Activated naive CD8-positive, alpha-beta T cell treated with anti-CD3 and anti-CD28 coated beads, Interleukin-2, amount 50 U/mL, for 24 hours (primary cell): Measurements from ENCODE around the gene MRPL52.

Experiments
- ATAC-seq: fragments of 150-1000 bp; cut with Tn5 transposase; one replicate; pipeline ENCODE4 v1.10.0; 2021
- DNase-seq: peaks from one replicate; pipeline ENCODE4 v3.0.0; 2021
- H3K27ac Mint-ChIP-seq: one replicate; pipeline ENCODE4 v1.8.0; 2021; ENCODE audit warnings: mild to moderate bottlenecking, mixed read lengths
- H3K27me3 Mint-ChIP-seq: one replicate; pipeline ENCODE4 v1.8.0; 2021; ENCODE audit warnings: mixed read lengths
- H3K36me3 Mint-ChIP-seq: one replicate; pipeline ENCODE4 v1.8.0; 2021; ENCODE audit warnings: low read depth, mixed read lengths
- H3K4me1 Mint-ChIP-seq: one replicate; pipeline ENCODE4 v1.8.0; 2021; ENCODE audit warnings: mixed read lengths
- H3K4me3 Mint-ChIP-seq: one replicate; pipeline ENCODE4 v1.8.0; 2021; ENCODE audit warnings: mild to moderate bottlenecking, moderate library complexity, mixed read lengths
- H3K9me3 Mint-ChIP-seq: one replicate; pipeline ENCODE4 v1.8.0; 2021; ENCODE audit warnings: mixed read lengths

The MRPL52 gene

DNA sequence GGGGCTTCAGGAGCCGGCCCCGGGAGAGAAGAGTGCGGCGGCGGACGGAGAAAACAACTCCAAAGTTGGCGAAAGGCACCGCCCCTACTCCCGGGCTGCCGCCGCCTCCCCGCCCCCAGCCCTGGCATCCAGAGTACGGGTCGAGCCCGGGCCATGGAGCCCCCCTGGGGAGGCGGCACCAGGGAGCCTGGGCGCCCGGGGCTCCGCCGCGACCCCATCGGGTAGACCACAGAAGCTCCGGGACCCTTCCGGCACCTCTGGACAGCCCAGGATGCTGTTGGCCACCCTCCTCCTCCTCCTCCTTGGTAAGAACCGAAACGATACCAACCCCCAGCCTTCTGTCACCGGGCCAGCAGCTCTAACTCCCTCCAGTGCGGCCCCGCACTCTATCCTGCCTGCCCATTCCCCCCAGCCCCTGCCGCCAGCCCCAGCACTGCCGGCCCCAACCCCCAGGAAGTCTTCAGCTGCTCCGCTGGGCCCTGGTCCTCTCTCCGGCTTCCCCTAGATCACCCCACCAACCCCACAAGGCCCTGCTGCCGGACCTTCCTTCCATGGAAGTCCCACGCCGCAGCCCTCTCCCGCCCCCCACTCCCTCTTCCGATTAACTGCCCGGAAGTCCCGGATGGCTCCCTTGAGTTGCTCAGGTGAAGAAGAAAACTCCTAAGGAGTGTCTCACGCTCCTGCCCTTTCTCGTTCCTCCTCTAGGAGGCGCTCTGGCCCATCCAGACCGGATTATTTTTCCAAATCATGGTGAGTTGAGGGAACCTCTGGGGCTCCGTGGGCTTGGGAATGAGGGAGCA, 42.5 kb downstream of the MRPL52 start:
- peaks cover 6% of the 10 kb centered on the region for H3K36me3 Mint-ChIP-seq
- H3K4me3 Mint-ChIP-seq: peak overlapping the region; percentile 90
- DNase-seq (peak; percentile 79), ATAC-seq (peak; percentile 25)
- H3K27me3 Mint-ChIP-seq: no peaks in the 10 kb centered on the region
- peaks cover 29% of the 10 kb centered on the region for H3K4me1 Mint-ChIP-seq
- H3K27ac Mint-ChIP-seq: peak overlapping the region; percentile 85
- no peaks in the 10 kb centered on the region for H3K9me3 Mint-ChIP-seq

DNA sequence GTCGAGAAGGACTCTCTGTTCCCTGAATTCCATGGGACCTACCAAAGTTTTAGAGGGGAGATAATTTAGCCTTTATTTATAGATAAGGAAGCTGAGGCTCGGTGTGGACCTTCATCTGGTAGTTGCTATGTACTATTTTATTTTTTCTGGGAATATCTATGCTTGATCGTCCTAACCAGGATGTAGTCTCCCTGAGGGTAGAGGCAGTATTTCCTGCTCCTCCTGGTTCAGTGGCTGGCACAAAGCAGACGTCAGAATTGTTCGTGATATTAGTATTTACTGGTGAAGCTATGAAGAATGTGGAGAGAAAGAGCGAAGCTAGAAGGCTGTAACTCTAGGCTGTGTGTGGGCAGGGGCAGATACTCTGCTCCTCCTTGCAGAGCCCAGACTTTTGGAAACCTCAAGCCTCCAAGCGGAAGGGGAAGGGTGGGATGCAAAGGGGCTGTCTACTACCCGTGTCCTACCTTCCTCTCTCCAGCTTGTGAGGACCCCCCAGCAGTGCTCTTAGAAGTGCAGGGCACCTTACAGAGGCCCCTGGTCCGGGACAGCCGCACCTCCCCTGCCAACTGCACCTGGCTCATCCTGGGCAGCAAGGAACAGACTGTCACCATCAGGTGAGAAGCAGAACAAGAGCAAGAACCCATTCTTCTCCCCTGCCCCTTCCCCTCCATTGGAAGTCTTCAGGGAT, 43.3 kb downstream of the MRPL52 start:
- H3K36me3 Mint-ChIP-seq: peaks cover 6% of the 10 kb centered on the region
- ATAC-seq (no peak), DNase-seq (no peak)
- no peaks in the 10 kb centered on the region for H3K9me3 Mint-ChIP-seq
- H3K27me3 Mint-ChIP-seq: no peaks in the 10 kb centered on the region
- peaks cover 29% of the 10 kb centered on the region for H3K4me1 Mint-ChIP-seq
- H3K4me3 Mint-ChIP-seq: peak overlapping the region; percentile 90
- H3K27ac Mint-ChIP-seq: peak overlapping the region; percentile 85

DNA sequence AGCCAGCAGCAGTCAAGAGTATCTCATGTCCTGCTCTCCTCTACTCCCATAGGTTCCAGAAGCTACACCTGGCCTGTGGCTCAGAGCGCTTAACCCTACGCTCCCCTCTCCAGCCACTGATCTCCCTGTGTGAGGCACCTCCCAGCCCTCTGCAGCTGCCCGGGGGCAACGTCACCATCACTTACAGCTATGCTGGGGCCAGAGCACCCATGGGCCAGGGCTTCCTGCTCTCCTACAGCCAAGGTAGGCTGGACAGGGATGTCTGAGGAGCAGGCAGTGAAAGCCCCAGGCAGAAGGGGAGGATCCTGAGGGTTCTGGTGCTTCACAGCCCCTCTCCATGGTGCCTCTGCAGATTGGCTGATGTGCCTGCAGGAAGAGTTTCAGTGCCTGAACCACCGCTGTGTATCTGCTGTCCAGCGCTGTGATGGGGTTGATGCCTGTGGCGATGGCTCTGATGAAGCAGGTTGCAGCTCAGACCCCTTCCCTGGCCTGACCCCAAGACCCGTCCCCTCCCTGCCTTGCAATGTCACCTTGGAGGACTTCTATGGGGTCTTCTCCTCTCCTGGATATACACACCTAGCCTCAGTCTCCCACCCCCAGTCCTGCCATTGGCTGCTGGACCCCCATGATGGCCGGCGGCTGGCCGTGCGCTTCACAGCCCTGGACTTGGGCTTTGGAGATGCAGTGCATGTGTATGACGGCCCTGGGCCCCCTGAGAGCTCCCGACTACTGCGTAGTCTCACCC, 45.5 kb downstream of the MRPL52 start:
- Mint-ChIP-seq H3K36me3 (peaks cover 6% of the 10 kb centered on the region), H3K27me3 (no peaks in the 10 kb centered on the region), H3K27ac (no peak overlapping the region), H3K4me1 (peaks cover 24% of the 10 kb centered on the region), H3K9me3 (no peaks in the 10 kb centered on the region), H3K4me3 (no peak overlapping the region)
- DNase-seq: no peak
- no peak for ATAC-seq

DNA sequence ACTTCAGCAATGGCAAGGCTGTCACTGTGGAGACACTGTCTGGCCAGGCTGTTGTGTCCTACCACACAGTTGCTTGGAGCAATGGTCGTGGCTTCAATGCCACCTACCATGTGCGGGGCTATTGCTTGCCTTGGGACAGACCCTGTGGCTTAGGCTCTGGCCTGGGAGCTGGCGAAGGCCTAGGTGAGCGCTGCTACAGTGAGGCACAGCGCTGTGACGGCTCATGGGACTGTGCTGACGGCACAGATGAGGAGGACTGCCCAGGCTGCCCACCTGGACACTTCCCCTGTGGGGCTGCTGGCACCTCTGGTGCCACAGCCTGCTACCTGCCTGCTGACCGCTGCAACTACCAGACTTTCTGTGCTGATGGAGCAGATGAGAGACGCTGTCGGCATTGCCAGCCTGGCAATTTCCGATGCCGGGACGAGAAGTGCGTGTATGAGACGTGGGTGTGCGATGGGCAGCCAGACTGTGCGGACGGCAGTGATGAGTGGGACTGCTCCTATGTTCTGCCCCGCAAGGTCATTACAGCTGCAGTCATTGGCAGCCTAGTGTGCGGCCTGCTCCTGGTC, 46.1 kb downstream of the MRPL52 start:
- Mint-ChIP-seq H3K4me3 (no peak overlapping the region), H3K4me1 (peaks cover 18% of the 10 kb centered on the region)

DNA sequence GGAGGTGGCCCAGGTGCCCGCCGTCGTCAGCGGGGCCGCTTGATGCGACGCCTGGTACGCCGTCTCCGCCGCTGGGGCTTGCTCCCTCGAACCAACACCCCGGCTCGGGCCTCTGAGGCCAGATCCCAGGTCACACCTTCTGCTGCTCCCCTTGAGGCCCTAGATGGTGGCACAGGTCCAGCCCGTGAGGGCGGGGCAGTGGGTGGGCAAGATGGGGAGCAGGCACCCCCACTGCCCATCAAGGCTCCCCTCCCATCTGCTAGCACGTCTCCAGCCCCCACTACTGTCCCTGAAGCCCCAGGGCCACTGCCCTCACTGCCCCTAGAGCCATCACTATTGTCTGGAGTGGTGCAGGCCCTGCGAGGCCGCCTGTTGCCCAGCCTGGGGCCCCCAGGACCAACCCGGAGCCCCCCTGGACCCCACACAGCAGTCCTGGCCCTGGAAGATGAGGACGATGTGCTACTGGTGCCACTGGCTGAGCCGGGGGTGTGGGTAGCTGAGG, 47.4 kb downstream of the MRPL52 start:
- H3K27me3 Mint-ChIP-seq: no peaks in the 10 kb centered on the region
- H3K4me1 Mint-ChIP-seq: peaks cover 15% of the 10 kb centered on the region
- peaks cover 6% of the 10 kb centered on the region for H3K36me3 Mint-ChIP-seq
- H3K27ac Mint-ChIP-seq: no peak overlapping the region
- H3K9me3 Mint-ChIP-seq: no peaks in the 10 kb centered on the region
- no peak for ATAC-seq
- H3K4me3 Mint-ChIP-seq: no peak overlapping the region
- DNase-seq: no peak

More for the DNA sequence above, 46.1 kb downstream of the MRPL52 start:
- ATAC-seq (no peak), DNase-seq (no peak)
- peaks cover 6% of the 10 kb centered on the region for H3K36me3 Mint-ChIP-seq
- no peaks in the 10 kb centered on the region for H3K9me3 Mint-ChIP-seq
- H3K27me3 Mint-ChIP-seq: no peaks in the 10 kb centered on the region
- no peak overlapping the region for H3K27ac Mint-ChIP-seq

DNA sequence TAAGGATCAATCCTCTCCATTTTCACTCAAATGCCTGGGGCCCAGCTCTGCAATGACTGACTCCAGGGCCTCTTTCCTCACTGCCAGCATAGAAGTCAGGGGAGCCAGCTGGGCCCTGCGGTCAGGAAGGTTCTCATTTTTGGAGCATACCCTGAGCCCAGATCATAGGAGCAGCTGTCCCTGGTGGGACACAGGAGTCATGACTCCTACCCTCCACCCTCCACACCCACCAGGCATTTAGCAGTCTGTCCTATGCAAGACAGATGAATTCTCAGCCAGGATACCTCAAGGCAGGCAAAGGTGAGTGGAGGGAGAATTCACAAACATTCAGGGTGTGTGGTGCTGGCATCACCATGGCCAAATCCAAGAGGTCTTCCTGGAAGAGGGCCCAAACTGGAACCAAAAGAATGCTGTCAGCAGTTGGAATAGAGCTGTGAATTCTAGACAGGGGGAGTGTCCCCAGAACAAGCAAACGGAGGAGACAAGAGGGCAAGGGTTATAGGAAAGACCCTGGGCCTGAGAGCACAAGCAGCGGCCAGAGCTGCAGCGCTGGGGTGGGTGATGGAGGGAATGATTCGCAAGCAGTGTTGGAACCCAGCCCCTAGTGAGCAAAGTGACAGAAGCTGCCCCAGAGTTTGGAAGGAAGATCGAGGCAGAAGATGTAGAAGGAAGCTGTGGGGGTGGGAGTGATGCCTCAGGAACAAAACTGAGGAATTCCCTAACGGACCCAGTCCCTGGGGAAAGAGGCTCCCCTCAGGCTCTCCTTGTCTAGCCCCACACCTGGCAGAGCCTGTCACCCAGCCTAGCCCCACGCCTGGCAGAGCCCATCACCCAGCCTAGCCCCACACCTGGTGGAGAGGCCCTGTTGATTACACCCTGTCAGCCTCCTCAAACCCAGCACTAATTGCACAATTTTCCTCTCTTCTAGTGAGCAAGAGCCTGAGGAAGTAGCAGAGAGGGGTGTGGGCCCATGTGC, 48.9 kb downstream of the MRPL52 start:
- Mint-ChIP-seq H3K4me1 (peaks cover 14% of the 10 kb centered on the region), H3K9me3 (no peaks in the 10 kb centered on the region), H3K27ac (no peak overlapping the region), H3K36me3 (peaks cover 5% of the 10 kb centered on the region), H3K27me3 (no peaks in the 10 kb centered on the region), H3K4me3 (no peak overlapping the region)
- DNase-seq: no peak
- ATAC-seq: no peak

DNA sequence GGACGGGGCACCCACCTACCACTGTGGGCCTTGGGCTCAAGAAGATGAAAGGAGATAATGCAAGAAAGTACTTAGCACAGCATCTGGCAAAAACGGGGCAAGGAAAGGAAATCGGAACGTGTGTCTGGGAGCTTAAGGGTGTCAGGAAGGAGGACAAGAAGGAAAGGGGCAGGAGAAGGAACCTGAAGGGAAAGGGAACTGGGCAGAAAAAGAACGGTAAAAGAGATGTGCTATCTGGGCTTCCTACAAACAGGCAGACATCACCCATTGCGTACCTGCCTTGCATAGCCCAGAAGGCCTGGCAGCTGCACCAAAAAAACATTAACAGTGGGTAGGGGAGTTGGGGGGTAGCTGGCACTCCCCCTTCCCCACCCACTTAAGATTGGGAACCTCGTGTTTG, 52.4 kb downstream of the MRPL52 start:
- Mint-ChIP-seq H3K27ac (no peak overlapping the region), H3K4me3 (no peak overlapping the region), H3K36me3 (peaks cover under 1% of the 10 kb centered on the region), H3K27me3 (no peaks in the 10 kb centered on the region), H3K4me1 (peaks cover 25% of the 10 kb centered on the region), H3K9me3 (no peaks in the 10 kb centered on the region)
- DNase-seq (no peak), ATAC-seq (no peak)

DNA sequence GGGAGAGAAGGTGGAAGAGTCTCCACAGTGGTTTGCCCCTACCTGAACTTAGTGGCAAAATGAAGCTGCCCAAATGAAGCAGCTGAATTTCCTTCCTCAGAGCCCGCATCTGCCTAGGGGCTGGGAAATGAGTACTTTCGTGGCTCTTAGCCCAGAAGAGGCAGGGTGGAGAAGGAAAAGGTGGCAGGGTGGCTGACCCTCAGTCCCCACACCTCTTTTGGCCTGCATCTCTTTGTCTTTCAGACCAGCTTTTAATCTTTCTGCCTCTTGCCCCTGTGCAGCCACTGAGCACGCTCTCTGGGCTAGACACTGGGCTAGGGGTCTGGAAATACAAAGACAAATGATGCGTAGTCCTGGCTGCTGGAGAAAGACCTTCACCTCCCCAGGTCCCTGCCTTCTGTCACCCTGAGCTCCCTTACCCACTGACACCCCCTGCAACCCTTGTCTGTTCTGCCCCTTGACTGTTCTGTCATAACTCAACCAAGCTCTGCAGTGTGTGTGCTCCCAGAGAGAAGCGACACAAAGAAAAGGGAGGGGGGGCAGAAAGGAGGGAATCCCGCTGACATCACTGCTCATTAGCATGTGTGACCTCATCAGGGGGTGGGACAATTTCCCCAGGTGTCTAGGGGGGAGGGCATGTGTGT, 53.0 kb downstream of the MRPL52 start:
- no peak overlapping the region for H3K27ac Mint-ChIP-seq
- H3K36me3 Mint-ChIP-seq: peaks cover 2% of the 10 kb centered on the region
- no peaks in the 10 kb centered on the region for H3K27me3 Mint-ChIP-seq
- no peak for ATAC-seq
- DNase-seq: peak; percentile 30
- no peak overlapping the region for H3K4me3 Mint-ChIP-seq
- no peaks in the 10 kb centered on the region for H3K9me3 Mint-ChIP-seq
- H3K4me1 Mint-ChIP-seq: peaks cover 31% of the 10 kb centered on the region

DNA sequence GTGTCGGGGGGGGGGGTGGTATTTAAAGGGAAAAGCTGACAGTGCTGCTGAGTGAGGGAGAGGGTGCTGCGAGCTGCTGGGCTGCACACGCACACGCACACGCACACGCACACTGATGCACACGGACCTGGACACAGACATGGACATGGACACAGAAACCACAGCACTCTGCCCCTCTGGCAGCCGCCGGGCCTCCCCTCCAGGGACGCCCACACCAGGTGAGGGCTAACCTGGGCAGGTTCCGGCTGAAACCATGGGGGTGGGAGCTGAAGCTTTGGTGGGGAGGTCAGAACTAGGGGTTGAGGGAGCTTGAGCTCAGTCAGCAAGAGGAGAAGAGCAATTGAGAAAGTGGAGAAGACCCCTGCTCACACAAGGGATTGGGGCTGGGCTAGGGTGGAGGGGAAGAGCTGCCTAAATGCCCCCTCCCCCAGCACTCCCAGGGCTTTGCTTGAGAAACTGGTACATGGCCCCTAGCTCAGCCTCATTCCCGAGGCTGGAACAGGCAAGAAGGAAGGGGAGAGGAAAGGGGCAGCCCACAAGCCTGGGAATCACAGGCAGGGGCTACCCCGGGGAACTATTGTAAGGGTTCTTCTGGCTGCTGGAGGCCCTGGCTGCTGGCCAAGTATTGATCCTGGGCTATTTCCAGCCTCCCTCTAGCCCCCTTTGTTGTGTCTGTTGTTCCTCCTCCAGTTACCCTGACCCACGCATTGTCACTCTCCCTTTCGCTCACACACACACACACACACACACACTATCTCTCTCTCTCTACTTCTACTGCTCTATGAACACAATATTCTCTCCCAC, 53.7 kb downstream of the MRPL52 start, which contains the start of gene REM2:
TSS of gene REM2 (plus strand) at position 50 of the 804 bp plus-strand sequence. CDS start at position 116, 66 bp downstream.
- DNase-seq (no peak), ATAC-seq (no peak)
- H3K4me1 Mint-ChIP-seq: peaks cover 38% of the 10 kb centered on the region
- H3K27me3 Mint-ChIP-seq: no peaks in the 10 kb centered on the region
- no peak within 1 kb of the TSS for H3K27ac Mint-ChIP-seq
- no peaks in the 10 kb centered on the region for H3K9me3 Mint-ChIP-seq
- no peak within 1 kb of the TSS for H3K4me3 Mint-ChIP-seq
- peaks cover 2% of the 10 kb centered on the region for H3K36me3 Mint-ChIP-seq

DNA sequence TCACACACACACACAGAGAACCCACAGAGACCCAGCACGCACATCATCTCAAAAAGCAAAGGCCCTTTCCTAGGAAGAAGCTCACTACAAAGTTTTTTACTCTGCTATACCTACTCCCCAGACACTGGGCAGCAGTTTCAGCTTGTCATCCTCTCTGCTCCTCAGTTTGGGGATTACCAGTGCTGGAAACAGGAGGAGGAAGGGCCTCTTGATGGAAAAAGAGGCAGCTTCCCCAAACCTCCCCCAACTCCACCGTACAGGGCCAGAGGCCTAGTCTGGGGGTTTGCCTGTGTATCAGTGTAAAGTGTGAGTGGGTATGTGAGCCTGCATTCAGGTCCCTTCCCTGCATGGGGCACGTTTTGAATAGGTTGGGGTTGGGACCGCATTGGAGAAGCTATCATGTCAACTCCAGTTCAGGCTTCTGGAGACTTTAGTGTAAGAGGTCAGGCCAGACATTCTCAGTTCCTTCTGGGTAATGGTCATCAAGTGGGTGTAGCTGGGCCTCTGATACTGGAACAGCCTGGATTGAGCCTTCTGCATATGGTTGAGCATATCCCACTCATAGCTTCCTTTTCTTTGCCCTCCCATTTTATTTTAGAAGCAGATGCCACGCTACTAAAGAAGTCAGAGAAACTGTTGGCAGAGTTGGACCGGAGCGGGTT, 54.5 kb downstream of the MRPL52 start:
- no peak overlapping the region for H3K4me3 Mint-ChIP-seq
- DNase-seq (no peak), ATAC-seq (no peak)
- no peak overlapping the region for H3K27ac Mint-ChIP-seq
- peaks cover 2% of the 10 kb centered on the region for H3K36me3 Mint-ChIP-seq
- no peaks in the 10 kb centered on the region for H3K27me3 Mint-ChIP-seq
- no peaks in the 10 kb centered on the region for H3K9me3 Mint-ChIP-seq
- peaks cover 42% of the 10 kb centered on the region for H3K4me1 Mint-ChIP-seq
